ENCODE data around the gene USF1.

DNA sequence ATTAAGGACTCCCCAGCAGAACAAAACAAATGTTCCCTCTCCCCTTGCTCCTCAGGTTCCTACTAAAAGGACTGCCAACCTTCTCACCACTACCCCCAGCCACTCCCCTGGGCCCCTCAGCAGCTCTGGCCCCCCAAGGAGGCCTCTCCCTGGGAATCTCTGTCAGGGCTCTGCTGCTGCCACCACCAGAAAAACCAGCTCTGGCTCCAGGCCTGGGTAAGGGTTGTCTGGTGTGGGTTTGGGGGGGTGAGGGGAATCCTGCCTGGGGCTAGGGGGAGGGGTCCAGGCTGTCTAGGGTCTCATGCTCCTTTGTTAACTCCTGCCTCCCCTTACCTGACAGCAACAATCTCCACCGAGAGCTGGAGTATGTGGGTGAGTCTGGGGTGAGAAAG, 38.8 kb upstream of the USF1 start:
- TF ChIP-seq, protein P1, sequence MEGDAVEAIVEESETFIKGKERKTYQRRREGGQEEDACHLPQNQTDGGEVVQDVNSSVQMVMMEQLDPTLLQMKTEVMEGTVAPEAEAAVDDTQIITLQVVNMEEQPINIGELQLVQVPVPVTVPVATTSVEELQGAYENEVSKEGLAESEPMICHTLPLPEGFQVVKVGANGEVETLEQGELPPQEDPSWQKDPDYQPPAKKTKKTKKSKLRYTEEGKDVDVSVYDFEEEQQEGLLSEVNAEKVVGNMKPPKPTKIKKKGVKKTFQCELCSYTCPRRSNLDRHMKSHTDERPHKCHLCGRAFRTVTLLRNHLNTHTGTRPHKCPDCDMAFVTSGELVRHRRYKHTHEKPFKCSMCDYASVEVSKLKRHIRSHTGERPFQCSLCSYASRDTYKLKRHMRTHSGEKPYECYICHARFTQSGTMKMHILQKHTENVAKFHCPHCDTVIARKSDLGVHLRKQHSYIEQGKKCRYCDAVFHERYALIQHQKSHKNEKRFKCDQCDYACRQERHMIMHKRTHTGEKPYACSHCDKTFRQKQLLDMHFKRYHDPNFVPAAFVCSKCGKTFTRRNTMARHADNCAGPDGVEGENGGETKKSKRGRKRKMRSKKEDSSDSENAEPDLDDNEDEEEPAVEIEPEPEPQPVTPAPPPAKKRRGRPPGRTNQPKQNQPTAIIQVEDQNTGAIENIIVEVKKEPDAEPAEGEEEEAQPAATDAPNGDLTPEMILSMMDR (IDR thresholded peaks at IDR 0.05; ENCODE audit: low read depth, low read length, missing input control) = no peak
- TF ChIP-seq RAD21 (IDR thresholded peaks at IDR 0.05) (no peak), TAF1 (conservative IDR thresholded peaks at IDR 0.05) (no peak), HNF4A (conservative IDR thresholded peaks at IDR 0.05) (no peak)
- TF ChIP-seq, protein P2, sequence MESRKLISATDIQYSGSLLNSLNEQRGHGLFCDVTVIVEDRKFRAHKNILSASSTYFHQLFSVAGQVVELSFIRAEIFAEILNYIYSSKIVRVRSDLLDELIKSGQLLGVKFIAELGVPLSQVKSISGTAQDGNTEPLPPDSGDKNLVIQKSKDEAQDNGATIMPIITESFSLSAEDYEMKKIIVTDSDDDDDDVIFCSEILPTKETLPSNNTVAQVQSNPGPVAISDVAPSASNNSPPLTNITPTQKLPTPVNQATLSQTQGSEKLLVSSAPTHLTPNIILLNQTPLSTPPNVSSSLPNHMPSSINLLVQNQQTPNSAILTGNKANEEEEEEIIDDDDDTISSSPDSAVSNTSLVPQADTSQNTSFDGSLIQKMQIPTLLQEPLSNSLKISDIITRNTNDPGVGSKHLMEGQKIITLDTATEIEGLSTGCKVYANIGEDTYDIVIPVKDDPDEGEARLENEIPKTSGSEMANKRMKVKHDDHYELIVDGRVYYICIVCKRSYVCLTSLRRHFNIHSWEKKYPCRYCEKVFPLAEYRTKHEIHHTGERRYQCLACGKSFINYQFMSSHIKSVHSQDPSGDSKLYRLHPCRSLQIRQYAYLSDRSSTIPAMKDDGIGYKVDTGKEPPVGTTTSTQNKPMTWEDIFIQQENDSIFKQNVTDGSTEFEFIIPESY (IDR thresholded peaks at IDR 0.05) = no peak
- TF ChIP-seq, protein P3, sequence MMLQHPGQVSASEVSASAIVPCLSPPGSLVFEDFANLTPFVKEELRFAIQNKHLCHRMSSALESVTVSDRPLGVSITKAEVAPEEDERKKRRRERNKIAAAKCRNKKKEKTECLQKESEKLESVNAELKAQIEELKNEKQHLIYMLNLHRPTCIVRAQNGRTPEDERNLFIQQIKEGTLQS (IDR thresholded peaks at IDR 0.05) = no peak

All from liver (tissue), 3 donors.